NCI-H524 (cell line): ENCODE data around the gene TUBGCP6.
A peak's percentile ranks its signal among the peaks of the same experiment; 100 is the strongest.

Experiments used
- DNase-seq, 2 experiments: peaks; one replicate each; lab custom pipeline; 2025; lab: John Stamatoyannopoulos, UW

TUBGCP6 gene

DNA sequence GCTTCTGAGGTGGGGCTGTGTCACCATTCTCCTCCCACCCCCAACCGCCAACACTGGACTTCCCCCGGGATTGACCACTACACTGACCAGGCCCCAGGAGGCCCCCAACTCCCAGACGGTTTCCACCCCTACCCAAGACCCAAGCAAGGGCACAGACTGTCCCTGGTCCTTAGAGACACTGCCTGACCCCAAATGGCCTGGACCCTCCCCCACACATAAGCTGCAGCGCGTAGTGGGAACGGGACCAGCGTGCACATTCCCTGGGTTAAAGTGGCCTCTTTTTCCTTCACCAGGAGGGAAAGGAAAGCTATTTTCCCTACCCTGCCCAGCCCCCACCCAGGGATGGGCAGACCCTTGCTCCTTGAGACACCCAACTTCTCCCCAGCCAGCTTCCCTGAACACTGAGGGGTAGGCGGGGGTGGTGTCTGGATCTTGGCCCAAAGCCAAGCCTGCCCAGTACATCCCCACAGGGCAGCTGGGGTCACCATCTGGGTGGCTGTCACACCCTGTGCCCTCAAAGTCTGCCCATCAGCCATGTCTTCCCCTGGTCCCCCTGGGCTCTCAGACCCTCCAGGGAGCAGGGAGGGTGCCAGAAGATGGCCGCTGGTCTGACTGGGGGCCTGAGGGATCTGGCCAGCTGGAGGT is 18.3 kb upstream of the TUBGCP6 start:
- DNase-seq = no peak

- no peak for DNase-seq
Observed at GRCh38 chr22:50262460-50262911, 17.7 kb upstream of the TUBGCP6 start.

GRCh38 chr22:50261615-50262459 is 17.0 kb upstream of the TUBGCP6 start, which contains the start of gene MAPK12:
Gene MAPK12 (minus strand): TSS chr22:50261683. CDS start chr22:50261509, 174 bp downstream.
- peak in 1 of 2 experiments; percentile 72 for DNase-seq

GRCh38 chr22:50260801-50261614 is 16.2 kb upstream of the TUBGCP6 start:
- peak in 1 of 2 experiments; percentile 59 for DNase-seq

DNA sequence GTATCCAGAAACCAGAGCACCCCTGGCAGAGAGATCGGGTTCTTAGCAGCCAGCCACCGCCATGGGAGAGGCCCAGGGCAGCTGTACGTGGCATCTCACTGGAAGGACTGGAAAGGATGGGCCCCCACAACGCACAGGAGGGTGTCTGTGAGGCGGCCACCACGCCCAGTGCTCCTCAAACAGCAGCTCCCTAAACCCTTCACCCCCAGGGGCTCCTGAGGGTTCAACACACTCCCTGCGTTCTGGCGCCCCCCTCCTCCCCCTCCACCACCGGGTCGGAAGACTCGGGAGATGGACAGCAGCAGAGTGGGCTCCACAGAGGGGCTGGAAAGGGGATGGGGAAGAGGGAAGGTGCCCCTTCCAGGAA is 15.6 kb upstream of the TUBGCP6 start:
- no peak for DNase-seq

DNA sequence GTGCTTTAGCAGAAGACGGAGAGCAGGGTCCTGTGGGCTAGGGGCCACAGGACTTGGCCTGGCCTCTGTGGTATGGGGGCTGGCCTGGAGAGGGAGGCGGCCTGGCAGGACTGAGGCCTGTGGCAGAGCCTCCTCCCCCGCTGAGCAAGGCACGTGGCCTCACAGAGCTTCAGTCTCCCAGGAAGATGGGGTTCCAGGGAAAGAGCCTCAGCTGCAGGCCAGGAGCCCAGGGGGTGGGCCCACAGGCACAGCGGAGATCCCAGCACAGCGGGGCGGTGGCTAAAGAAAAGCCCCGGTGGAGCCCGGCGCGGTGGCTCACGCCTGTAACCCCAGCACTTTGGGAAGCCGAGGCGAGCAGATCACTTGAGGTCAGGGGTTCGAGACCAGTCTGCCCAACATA is 14.5 kb upstream of the TUBGCP6 start:
- no peak for DNase-seq

DNA sequence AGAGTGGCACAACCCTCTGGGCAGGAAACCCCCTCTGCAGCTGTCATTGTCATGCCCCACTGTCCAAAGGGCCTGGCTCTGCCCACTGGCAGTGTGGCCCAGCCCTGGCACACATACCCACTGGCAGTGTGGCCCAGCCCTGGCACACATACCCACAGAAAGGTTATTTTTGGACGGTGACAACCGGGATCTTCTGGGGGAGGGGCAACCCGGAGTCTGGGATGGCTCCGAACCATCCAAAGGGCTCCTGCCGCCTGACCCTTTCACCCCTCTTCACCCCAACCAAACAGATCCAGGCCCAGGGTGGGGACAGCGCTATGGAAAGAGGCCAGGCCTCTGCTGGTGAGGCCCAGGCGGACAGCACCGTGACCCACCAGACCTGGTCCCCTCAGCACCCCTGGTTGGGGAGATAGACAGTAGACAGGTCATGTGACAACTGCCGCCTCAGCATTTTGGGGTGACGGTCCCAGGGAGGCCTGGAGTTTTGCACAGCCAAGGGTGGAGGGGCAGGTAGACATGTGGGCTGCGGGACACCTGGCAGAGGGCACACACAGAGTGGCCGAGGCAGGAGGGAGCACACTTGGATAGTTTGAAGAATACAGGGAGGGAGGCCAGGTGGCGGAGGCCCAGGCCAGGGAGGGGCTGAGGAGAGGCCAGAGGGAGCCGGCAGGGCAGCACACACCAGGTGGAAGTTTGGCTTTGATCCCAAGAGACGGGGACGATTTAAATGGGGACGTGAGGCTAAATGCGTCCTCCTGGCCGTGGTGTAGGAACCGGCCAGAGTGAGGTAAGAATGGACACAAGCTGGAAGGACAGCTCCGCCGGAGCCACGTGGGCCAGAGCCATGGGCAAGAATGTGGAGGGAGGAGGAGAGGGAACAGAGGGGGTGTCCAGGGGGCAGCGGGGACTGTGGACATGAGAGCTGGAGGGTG is 13.8 kb upstream of the TUBGCP6 start:
- DNase-seq = no peak

GRCh38 chr22:50257451-50258360 is 12.9 kb upstream of the TUBGCP6 start:
- DNase-seq = no peak

DNA sequence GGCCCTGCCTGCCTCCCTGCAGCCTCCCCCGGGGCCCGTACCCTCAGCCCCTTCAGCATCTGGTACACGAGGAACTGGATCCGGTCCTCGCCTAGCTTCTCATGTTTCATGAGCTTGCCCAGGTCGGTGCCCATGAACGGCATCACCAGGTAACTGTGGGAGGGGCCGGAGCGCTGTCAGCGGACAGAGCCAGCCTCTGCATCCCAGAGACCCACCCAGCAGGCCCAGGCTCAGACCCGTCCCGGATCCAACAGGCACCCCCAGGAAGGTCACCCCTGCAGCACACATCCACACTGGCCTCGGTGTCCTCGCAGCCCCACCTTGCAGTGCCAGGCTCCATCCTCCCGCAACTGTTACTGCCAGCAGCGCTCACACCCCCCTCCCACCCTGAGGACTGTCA is 12.2 kb upstream of the TUBGCP6 start:
- DNase-seq = no peak

GRCh38 chr22:50256258-50256862 is 11.5 kb upstream of the TUBGCP6 start:
- no peak for DNase-seq

GRCh38 chr22:50255607-50256006 is 10.8 kb upstream of the TUBGCP6 start:
- no peak for DNase-seq

- no peak for DNase-seq
Observed at GRCh38 chr22:50255099-50255498, 10.3 kb upstream of the TUBGCP6 start.

DNA sequence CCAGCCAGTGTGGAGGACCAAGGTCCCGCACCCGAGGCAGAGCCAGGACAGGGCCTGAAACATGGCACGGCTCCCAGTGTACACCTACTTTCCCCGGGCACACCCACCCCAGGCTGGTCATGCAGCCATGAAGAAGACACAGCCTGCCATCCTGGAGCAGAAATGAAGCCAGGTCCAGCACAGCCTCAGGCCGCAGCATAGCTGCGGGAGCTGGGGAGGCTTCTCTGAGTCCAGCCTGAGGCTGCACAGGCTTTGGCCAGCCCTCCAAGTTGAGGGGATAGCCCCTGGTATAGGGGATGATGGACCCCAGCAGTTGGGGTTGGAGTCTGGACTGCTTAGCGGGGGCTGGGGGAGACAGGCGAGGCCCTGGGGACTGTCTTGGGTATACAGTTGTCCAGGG is 9.1 kb upstream of the TUBGCP6 start:
- DNase-seq = no peak

- no peak for DNase-seq
Observed at GRCh38 chr22:50253046-50253915, 8.5 kb upstream of the TUBGCP6 start.

DNA sequence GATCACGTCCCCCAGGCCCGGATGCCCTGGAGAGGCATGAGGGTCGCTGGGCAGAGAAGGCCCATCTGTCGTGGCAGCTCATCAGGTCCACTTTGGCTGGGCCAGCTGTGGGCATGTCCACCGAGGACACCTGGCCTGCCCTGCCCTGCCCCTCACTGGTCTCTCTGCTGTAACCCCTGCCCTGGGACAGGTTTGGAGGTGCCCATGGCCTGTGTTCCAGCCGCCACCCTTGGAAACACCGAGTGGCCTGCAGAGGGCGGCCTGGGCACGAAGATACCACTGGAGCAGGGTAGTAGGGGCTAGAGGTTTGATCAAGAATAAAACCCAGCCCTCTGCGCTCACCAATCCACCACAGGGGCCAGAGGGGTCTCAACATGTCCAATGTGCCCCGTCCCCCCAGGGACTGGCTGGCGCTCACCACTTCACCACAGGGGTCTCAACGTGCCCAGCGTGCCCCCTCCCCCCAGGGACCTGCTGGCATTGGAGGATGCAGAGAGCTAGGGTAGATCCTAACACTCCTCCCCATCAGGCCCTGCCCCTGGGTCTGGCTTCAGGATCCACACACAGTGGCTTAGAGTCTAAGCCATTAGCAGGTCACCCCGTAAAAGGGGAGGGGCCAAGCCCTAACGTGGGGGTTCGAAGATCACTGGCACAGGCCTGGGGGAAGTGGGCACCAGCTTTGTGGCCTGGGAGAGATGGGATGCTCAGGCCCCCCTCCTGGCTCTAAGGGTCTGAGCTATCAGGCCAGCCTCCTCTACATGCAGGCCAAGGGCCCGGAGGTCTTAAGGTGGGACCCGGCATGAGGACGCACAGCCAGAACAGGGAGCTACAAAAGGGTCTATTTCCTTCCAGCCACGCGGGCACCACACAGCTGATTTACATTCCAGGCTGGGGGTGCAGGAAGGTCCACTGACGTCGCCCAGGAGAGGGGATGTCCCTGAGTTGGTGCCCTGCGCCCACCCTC is 7.5 kb upstream of the TUBGCP6 start:
- DNase-seq = peak in 1 of 2 experiments; percentile 59

DNA sequence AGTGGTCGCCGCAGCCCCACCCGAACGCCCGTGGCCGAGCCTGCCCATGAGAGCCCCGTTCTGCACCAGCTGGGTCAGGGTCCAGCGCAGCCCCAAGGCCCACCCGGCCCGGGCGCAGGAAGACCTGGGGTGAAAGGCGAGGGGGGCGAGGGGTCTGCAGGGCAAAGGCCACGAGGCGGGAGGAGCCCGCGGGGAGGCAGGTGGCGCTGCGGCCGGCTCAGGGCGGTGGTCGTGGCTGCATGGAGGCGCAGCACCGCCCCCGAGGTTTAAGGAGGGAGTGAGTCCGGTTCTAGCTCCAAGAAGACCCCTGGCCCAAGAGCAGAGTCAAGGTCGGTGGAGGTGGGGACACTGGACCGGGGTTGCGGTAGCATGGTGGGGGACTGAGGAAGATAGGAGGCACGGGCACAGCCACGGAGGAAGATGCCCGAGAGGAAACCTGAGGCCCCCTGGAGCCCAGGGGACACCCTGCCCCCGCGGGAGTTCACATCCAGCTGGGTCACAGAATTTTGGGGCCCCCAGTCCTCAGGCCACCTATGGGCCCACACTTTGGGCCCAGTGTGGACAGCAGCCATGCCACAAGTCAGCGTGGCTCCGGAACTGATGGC is 6.8 kb upstream of the TUBGCP6 start:
- no peak for DNase-seq
